ENCODE results near the gene ARHGAP31. TPM values are rescaled to one million over a fixed set of nuclear protein-coding genes. Genes with fewer than 3 reads are reported as not detected.

Gene ARHGAP31
- total RNA-seq, 1 experiment from 2014 or later = 12.0 TPM

DNA sequence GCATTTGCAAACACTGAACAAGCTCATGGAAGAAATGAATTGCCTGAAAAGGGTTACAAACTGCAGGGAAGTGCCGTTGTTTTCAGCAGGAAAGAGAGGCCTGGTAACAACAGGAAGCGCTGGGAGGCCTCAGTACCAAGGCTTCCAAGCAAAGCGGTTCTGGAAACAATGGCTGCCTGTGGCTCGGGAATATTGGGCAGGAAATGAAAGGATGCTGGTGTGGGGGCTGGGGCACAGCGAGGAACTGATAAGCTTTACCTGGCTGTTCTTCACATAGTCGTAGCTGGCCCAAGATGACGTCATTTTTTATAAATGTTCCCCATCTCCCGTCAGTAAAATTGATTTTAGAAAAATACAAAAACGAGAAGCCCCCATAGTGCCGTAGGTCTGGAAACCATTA lies 55.9 kb downstream of the ARHGAP31 start:
- BruUV-seq (replicated peaks) = no TSS peak
- DNase-seq (ENCODE audit: low spot score) = peak; percentile 38
- TF ChIP-seq EZH2 (IDR thresholded peaks at IDR 0.05; ENCODE audit: borderline replicate concordance, low read depth, low read length, poor library complexity, severe bottlenecking) = no peak
- TF ChIP-seq, protein P1, sequence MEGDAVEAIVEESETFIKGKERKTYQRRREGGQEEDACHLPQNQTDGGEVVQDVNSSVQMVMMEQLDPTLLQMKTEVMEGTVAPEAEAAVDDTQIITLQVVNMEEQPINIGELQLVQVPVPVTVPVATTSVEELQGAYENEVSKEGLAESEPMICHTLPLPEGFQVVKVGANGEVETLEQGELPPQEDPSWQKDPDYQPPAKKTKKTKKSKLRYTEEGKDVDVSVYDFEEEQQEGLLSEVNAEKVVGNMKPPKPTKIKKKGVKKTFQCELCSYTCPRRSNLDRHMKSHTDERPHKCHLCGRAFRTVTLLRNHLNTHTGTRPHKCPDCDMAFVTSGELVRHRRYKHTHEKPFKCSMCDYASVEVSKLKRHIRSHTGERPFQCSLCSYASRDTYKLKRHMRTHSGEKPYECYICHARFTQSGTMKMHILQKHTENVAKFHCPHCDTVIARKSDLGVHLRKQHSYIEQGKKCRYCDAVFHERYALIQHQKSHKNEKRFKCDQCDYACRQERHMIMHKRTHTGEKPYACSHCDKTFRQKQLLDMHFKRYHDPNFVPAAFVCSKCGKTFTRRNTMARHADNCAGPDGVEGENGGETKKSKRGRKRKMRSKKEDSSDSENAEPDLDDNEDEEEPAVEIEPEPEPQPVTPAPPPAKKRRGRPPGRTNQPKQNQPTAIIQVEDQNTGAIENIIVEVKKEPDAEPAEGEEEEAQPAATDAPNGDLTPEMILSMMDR (conservative IDR thresholded peaks at IDR 0.05; ENCODE audit: low read depth, low read length) = no peak
- Histone ChIP-seq H3K27me3 (replicated peaks; ENCODE audit: insufficient read depth, low read depth, low read length, poor library complexity) (no peaks in the 10 kb centered on the region), H3K27ac (ENCODE audit: low read depth, low read length, poor library complexity, severe bottlenecking) (no peak overlapping the region), H3K36me3 (ENCODE audit: insufficient read depth, low read length, poor library complexity, severe bottlenecking) (no peaks in the 10 kb centered on the region), H3K9me3 (ENCODE audit: low read depth, low read length, poor library complexity, severe bottlenecking) (no peaks in the 10 kb centered on the region), H3K4me1 (ENCODE audit: insufficient read depth, low read length, poor library complexity, severe bottlenecking) (peaks cover 37% of the 10 kb centered on the region), H3K4me3 (ENCODE audit: low read depth, low read length, poor library complexity, severe bottlenecking) (no peak overlapping the region)
- ChIA-PET CTCF (interaction anchor here (0.9 kb wide), 1 partner anchor 109 kb away, joined by 3 read pairs; the partner anchor contains the start of gene B4GALT4), POLR2A (ENCODE audit: low non-redundant PET) (no interaction called here)
- intact Hi-C loops (cut with micrococcal nuclease; ENCODE audit: unreplicated experiment) = loop anchor here (5.0 kb wide), 1 partner anchor 58 kb away; the partner anchor contains the start of gene ARHGAP31

GRCh38 chr3:119351581-119351980 lies 57.4 kb downstream of the ARHGAP31 start:
- no peaks in the 10 kb centered on the region for H3K36me3 ChIP-seq (ENCODE audit: insufficient read depth, low read length, poor library complexity, severe bottlenecking)
- H3K4me1 ChIP-seq (ENCODE audit: insufficient read depth, low read length, poor library complexity, severe bottlenecking) = peaks cover 33% of the 10 kb centered on the region
- intact Hi-C loops (cut with micrococcal nuclease; ENCODE audit: unreplicated experiment) = loop anchor here (5.0 kb wide), 1 partner anchor 59 kb away; the partner anchor contains the start of gene ARHGAP31
- H3K4me3 ChIP-seq (ENCODE audit: low read depth, low read length, poor library complexity, severe bottlenecking) = no peak overlapping the region
- CTCF ChIA-PET = no interaction called here
- no peaks in the 10 kb centered on the region for H3K27me3 ChIP-seq (replicated peaks; ENCODE audit: insufficient read depth, low read depth, low read length, poor library complexity)
- POLR2A ChIA-PET (ENCODE audit: low non-redundant PET) = no interaction called here
- no peaks in the 10 kb centered on the region for H3K9me3 ChIP-seq (ENCODE audit: low read depth, low read length, poor library complexity, severe bottlenecking)
- no peak for DNase-seq (ENCODE audit: low spot score)
- no TSS peak for BruUV-seq (replicated peaks)
- TF ChIP-seq EZH2 (IDR thresholded peaks at IDR 0.05; ENCODE audit: borderline replicate concordance, low read depth, low read length, poor library complexity, severe bottlenecking) = no peak
- no peak overlapping the region for H3K27ac ChIP-seq (ENCODE audit: low read depth, low read length, poor library complexity, severe bottlenecking)

DNA sequence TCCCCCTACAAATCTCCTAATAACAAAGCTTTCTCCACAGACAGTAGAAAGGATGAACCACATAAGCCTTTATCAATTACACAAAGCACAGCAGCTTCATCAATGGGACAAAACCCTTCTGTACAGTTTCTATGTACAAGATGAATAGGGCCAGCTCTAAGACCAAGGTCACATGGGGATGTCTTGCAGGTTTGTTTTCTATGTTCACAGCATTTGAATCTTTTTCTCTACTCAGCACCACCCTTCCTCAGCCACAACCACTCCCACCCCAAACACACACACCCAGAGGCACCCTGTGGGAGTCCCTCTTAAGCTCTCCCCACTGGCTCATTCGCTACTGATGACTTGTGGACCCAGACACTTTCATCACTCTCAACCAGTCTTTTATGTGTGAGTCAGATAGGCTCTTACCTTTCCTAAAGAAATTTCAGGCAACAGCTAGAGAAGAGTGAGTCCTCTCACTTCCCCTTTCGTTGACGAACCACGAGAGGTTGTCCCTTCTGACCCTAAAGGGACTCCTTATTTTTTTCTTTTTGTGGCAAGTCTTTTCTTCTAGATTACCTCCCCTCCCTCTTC lies 57.9 kb downstream of the ARHGAP31 start:
- Histone ChIP-seq H3K9me3 (ENCODE audit: low read depth, low read length, poor library complexity, severe bottlenecking) (no peaks in the 10 kb centered on the region), H3K27ac (ENCODE audit: low read depth, low read length, poor library complexity, severe bottlenecking) (no peak overlapping the region), H3K27me3 (replicated peaks; ENCODE audit: insufficient read depth, low read depth, low read length, poor library complexity) (no peaks in the 10 kb centered on the region), H3K4me3 (ENCODE audit: low read depth, low read length, poor library complexity, severe bottlenecking) (no peak overlapping the region), H3K4me1 (ENCODE audit: insufficient read depth, low read length, poor library complexity, severe bottlenecking) (peaks cover 31% of the 10 kb centered on the region), H3K36me3 (ENCODE audit: insufficient read depth, low read length, poor library complexity, severe bottlenecking) (no peaks in the 10 kb centered on the region)
- intact Hi-C loops (cut with micrococcal nuclease; ENCODE audit: unreplicated experiment) = loop anchor here (5.0 kb wide), 1 partner anchor 60 kb away; the partner anchor contains the start of gene ARHGAP31
- ChIA-PET CTCF (no interaction called here), POLR2A (ENCODE audit: low non-redundant PET) (interaction anchor here (0.6 kb wide), 1 partner anchor 20 kb away, joined by 3 read pairs; no protein-coding TSS in a partner anchor)
- BruUV-seq (replicated peaks) = no TSS peak
- TF ChIP-seq, protein P1 (conservative IDR thresholded peaks at IDR 0.05; ENCODE audit: low read depth, low read length) = no peak
- no peak for TF ChIP-seq EZH2 (IDR thresholded peaks at IDR 0.05; ENCODE audit: borderline replicate concordance, low read depth, low read length, poor library complexity, severe bottlenecking)
- no peak for DNase-seq (ENCODE audit: low spot score)
